ENCODE results near the gene SPDL1.
A peak's percentile ranks its signal among the peaks of the same experiment; 100 is the strongest.

Gene SPDL1

DNA sequence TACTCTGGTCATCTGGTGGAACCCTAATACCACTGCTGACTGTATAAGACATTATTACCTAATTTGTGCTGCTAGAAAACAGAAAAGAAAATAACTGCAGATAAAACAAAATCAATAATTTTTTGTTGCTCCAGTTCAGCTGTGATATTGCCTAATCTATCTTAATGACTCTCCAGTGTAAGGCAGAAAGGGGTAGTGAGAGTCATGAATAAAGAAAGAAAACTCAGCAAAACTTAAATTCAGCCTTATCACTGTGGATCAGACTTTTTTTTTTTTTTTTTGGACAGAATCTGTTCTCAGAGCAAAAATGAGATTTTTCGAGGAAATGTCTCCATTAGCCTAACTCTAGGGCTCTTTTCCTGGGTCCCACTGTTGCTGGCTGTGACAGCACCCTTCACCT is 52.4 kb downstream of the SPDL1 start:
- DNase-seq, result no peak

DNA sequence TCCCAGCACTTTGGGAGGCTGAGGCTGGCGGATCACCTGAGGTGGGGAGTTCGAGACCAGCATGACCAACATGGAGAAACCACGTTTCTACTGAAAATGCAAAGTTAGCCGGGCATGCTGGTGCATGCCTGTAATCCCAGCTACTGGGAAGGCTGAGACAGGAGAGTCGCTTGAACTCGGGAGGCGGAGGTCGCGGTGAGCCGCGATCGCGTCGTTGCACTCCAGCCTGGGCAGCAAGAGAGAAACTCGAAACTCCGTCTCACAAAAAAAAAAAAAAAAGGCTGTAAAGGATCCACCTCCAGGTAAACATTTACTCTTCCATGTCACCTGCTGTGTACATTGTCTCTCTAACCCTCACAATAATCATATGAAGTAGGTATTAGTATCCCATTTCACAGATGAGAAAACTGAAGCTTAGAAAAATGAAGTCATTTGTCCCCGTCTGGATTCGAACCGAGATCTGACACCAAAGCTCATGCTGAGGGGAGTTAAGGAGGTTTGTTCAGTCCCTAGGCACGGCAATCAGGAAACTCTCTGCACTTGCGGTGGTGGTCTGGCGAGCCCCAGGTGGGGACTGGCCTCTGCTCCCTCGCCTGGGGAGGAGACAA is 53.0 kb downstream of the SPDL1 start:
- no peak for DNase-seq

DNA sequence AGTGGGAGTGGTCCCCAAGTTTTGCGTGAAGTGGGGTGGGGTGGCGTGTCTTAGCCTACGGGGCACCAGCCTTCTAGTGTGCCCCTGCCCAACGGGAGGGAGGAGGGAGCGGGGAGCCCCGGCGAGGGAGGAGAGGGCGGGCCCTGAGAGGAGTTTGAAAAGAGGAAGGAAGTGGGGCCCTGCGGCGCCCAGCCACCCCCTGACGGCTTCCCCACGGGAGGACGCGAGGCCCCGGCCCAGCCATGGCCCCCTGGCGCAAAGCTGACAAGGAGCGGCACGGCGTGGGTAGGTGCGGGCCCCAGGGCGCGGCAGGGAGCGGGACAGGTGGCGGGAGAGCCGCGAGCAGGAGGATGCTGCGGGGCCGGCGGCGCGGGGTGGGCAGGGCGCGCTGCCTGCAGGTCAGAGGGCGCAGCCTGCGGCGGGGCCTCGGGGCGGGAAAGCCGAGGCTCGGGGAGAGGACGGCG is 53.5 kb downstream of the SPDL1 start, which contains the start of gene DOCK2:
DOCK2 (plus strand) TSS at position 191 of the 464 bp plus-strand sequence; CDS start at position 243, 52 bp downstream.
- DNase-seq, result peak; percentile 68

DNA sequence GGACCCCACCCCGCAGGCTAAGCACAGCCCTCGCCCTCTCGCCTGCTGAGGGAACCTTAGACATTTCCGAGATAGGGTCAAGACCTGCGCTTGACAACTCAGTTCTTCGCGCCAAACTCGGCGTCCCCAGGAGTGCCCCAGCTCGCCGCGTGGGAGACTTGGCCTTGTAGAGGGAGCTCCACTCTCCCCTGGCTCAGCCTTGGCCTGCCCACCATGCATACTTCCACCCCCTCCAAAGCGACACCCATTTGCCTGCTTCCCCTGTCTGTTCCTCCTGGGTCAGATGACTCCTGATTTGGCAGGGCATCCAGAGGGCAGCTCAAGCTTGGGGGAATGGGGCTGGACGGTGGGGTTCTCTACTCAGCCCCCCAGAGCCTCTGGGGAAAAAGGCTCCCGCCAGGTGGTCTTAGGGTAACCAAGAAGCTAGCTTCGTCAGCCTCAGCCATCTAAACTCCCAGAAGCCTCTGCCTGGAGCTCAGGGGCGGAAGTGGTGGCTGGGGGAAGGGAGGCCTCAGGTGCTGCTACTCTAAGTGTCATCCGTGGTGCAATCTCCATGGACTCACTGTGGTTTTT is 54.1 kb downstream of the SPDL1 start:
- DNase-seq, result peak; percentile 69

DNA sequence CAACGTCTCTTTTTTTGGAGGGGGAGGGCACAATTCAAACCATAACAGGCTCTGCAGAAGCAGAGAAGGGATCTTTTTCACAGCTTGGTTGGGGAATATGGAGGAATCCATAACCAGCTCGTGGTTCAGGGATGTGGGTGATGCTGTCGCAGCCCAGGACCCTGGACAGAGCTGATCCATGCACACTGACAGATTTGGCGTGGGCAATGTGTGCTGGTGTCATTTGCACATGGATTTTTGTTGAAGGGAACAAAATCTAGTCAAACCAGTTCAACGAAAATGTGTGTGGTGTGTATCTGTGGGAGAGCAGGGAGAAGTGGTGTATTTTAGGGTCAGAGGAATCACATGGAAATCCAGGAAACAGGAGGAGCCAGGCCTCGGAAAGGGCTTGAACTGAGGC is 57.7 kb downstream of the SPDL1 start:
- DNase-seq, result no peak

DNA sequence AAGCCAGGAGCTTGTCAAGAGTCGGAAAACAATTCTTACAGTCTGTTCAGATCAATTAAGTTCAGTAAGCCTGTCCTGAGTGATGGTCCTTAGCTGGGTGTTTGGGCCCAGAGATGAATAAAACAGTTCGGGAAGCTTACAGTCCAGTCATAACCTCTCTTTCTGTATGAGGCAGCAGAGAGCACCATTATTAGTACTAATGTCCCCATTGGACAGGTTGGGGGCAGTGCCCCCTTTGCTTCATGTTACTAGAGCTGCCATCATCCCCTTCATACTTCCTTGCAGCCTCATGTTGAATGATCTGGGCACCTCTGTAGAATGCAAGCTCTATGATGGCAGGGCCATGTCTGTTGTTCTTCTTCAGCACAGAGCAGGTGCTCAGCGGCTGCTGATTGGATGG is 63.3 kb downstream of the SPDL1 start:
- DNase-seq, result no peak

DNA sequence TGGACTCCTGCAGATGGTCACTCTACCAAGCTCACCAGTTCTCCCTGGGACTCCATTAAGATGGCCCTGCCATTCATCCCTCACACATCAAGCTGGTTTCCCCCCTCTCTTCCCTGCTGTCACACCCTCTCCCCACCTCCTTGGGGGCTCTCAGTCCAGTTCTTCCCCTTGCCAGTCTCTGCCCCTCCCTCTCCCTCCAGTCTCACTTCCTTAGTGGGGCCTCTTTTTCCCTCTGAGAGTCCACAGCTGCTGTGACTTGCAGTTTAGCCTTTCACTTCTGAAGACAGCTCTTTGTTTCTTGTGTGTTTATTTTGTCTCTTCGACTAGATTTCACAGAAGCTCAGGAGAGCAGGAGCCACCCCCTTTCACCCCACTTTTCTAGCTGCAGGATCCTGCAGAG is 64.0 kb downstream of the SPDL1 start:
- no peak for DNase-seq

DNA sequence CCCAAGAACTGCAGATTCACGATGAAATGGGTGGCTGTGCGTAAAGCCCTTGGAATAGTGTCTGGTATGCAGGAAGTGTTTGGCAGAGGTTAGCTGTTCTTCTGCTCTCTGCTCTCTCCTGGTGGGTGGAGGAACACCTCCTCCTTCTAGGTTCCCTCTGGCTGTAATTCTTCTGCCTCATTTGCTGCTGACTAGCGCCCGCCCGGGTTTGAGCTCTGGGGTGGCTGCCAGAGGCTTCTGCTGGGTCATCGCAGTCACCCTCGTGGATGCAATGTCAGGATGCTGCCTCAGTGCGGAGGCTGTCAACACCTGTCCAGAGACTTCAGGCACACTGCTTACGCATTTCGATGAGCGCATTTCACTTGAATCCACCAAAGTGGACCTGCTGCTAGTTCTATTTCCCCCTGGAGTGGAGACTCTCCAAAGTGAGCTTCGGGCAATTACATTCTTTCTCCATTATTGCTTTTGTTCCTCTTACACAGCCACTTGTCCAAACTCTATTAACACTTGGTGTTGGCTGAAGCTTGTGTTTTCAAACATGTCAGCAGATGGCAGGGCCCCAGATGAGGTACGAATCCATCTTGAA is 65.2 kb downstream of the SPDL1 start:
- no peak for DNase-seq

DNA sequence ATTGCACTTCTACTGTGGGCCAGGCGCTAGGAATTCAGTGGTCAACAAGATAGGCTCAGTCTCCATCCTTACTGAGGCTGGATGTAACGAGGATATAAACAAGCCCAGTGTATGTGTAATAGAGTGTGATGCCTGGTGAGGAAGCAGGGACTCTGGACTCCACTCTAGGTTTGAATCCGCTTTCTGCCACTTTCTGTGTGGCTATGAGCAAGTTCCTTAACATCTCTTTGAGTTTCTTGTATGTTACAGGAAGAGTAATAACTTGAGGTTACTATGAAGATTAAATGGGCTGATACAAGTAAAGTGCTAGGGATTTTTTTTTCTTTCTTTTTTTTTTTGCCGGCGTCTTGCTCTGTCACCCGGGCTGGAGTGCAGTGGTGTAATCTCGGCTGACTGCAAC is 65.9 kb downstream of the SPDL1 start:
- DNase-seq, result no peak

DNA sequence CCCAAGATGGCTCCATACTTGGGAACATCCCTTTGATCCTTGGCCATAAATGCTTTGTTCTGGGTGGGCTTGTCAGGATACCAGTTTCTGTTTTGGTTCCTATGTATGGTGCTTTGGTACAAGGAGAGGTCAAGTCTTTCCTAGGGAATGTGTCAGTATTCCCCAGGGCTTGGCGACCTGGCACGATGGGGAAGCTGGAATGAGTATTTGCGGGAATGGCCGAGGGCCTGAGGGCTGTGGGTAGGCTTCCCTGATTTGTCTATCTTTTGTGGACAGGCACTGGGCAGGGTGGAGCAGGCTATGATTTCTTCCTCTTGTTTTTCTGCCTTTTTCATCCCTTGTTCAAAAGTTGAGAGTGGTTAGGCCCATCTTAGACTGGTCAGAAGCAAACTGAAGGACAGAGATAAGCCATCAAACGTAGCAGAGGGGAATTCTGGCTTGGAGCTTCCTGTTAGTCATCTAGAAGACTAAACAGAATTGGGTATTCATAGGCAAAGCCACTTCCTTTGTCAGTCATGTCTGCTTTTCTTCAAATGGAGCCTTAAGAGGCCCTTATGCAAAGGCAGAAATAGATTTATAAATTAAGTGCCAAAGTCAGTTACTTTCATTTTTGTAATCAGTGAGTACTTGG is 67.2 kb downstream of the SPDL1 start:
- DNase-seq, result no peak

DNA sequence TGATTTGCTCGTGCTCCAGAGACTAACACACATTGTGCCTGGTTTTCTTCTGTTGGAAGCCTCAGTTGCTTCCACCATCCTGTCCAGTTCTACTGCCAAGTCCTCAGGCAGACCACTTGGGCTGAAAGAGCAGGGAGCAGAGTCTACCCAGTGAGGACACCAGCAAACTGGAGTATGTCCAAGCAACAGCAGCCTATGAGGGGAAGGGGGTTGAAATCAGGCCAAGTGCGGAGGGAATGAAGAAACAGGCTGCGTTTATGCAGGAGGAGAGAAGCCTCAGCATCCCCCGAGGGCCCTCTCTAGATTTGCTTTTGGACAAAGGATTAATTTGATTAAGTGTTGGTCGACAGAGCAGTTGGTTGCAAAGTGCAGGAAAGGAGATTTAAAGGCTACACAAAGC is 68.0 kb downstream of the SPDL1 start:
- DNase-seq, result no peak

DNA sequence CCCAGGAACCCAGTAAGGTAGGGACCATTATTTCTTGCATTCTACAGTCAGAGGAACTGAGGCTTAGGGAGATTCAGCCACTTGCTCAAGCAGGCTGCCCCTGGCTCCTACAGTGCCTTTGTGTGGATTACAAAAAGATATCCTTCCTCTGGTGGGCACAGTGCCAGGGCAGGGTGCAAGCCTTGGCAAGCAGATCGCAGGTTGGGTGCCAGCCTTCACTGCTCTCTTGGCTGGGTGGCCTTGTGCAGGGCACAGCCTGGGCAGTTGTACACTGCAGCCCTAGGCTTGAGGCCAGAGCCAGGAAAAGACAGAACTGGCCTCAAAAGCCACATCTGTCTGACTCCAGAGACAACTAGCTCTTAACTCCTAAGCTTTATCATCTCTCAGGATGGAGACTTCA is 68.5 kb downstream of the SPDL1 start:
- DNase-seq, result no peak

DNA sequence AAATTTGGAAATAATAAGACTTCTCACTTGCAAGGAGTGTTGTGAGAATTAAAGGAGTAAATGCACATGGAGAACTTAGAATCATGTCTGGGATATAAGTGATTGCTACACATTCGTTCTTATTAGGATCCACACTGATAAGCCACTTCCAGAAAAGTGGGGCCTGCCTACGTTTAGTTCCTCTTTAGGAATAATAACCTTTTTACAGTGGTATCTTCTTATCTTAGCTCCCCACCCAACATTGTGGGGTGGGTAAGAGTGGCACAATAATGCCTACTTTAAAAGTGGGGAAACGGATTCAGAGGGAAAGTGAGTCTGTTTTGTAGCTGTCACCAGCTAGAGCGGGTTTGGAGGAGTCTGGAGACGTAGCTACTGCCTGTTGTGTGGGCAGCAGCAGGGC is 69.5 kb downstream of the SPDL1 start:
- no peak for DNase-seq

Measured in activated naive CD4-positive, alpha-beta T cell treated with anti-CD3 and anti-CD28 coated beads, Interleukin-2, amount 50 U/mL, for 16 hours (primary cell).